H1 (cell line): ENCODE data around the gene NUBP2. TPM values are rescaled to one million over a fixed set of nuclear protein-coding genes. Genes with fewer than 3 reads are reported as not detected.

Source experiments
- CTCF ChIA-PET: fragments of 300-600 bp; sonication (Branson Sonifier 250); formaldehyde crosslinking; loops from one replicate; lab custom pipeline; 2021; ENCODE audit not compliant: partially characterized antibody; lab: Charles Lee
- POLR2A ChIA-PET: fragments of 300-600 bp; sonication (Branson Sonifier 250); formaldehyde crosslinking; loops from one replicate; lab custom pipeline; 2021; ENCODE audit warnings: inconsistent platforms; ENCODE audit not compliant: partially characterized antibody; lab: Charles Lee
- DNase-seq, 2 experiments: peaks; one replicate each; pipeline versions ENCODE4 v3.0.0 to v3.0.0-alpha.2; 2010 to 2022; ENCODE audit warnings: low spot score in 2 of 2, low read depth in 1 of 2, mixed read lengths in 1 of 2
- FAIRE-seq: peaks from 2 replicates; lab custom pipeline; 2011; peaks lifted over from hg19 to GRCh38; lab: Jason Lieb, UNC
- H2AFZ ChIP-seq: 2 replicates; pipeline ENCODE4 v1.8.1; 2012; ENCODE audit warnings: low read length, inconsistent platforms
- H2AK5ac ChIP-seq: 2 replicates; pipeline ENCODE4 v1.6.1; 2013; ENCODE audit warnings: low read depth, low read length
- H2BK120ac ChIP-seq: replicated peaks from 2 replicates; pipeline ENCODE3; 2013; ENCODE audit warnings: low read depth, low read length, inconsistent platforms
- H2BK12ac ChIP-seq: 2 replicates; pipeline ENCODE4 v1.6.1; 2013; ENCODE audit warnings: low read depth, low read length
- H2BK15ac ChIP-seq: 2 replicates; pipeline ENCODE4 v1.6.1; 2013; ENCODE audit warnings: low read length
- H2BK20ac ChIP-seq: 2 replicates; pipeline ENCODE4 v1.6.1; 2013; ENCODE audit warnings: low read length
- H2BK5ac ChIP-seq: 2 replicates; pipeline ENCODE4 v1.6.1; 2013; ENCODE audit warnings: low read depth, low read length
- H3K14ac ChIP-seq: 2 replicates; pipeline ENCODE4 v1.6.1; 2013; ENCODE audit warnings: inconsistent platforms; ENCODE audit not compliant: insufficient read length
- H3K18ac ChIP-seq: 2 replicates; pipeline ENCODE4 v1.6.1; 2013; ENCODE audit warnings: low read length; ENCODE audit errors: extremely low read depth
- H3K23ac ChIP-seq: 2 replicates; pipeline ENCODE4 v1.6.1; 2013; ENCODE audit warnings: inconsistent platforms; ENCODE audit not compliant: insufficient read length
- H3K23me2 ChIP-seq: 2 replicates; pipeline ENCODE4 v1.6.1; 2013; ENCODE audit warnings: low read depth, low read length
- H3K27ac ChIP-seq: 2 replicates; pipeline ENCODE4 v1.6.1; 2011; ENCODE audit warnings: low read depth, low read length, inconsistent platforms
- H3K27me3 ChIP-seq, 4 experiments: replicated peaks in 1 of 4; 1 replicate in 1 of 4; 2 replicates in 3 of 4; pipeline versions ENCODE4 v1.6.1 to v1.8.1; 2011 to 2013; ENCODE audit warnings: low read length in 3 of 4, mild to moderate bottlenecking in 3 of 4, inconsistent platforms in 2 of 4, mixed read lengths in 2 of 4, moderate library complexity in 1 of 4; ENCODE audit not compliant: control insufficient read depth in 3 of 4, insufficient read depth in 3 of 4; ENCODE audit errors: extremely low read depth in 1 of 4
- H3K36me3 ChIP-seq, 4 experiments: 2 replicates each; pipeline versions ENCODE4 v1.6.1 to v1.8.1; 2011 to 2013; ENCODE audit warnings: mild to moderate bottlenecking in 4 of 4, low read length in 3 of 4, moderate library complexity in 2 of 4, control low read depth in 1 of 4, inconsistent platforms in 1 of 4; ENCODE audit not compliant: insufficient read depth in 4 of 4, control insufficient read depth in 2 of 4
- H3K4ac ChIP-seq: replicated peaks from 2 replicates; pipeline ENCODE3; 2013; ENCODE audit warnings: low read length, low read depth, mixed read lengths, inconsistent platforms; ENCODE audit not compliant: insufficient read length
- H3K4me1 ChIP-seq, 4 experiments: replicated peaks in 1 of 4; 1 replicate in 1 of 4; 2 replicates in 3 of 4; pipeline versions ENCODE4 v1.6.1 to v1.8.1; 2011 to 2013; ENCODE audit warnings: low read length in 3 of 4, inconsistent platforms in 2 of 4, mixed read lengths in 1 of 4; ENCODE audit not compliant: insufficient read depth in 4 of 4, control insufficient read depth in 3 of 4
- H3K4me2 ChIP-seq, 2 experiments: 2 replicates each; pipeline versions ENCODE4 v1.6.1 to v1.8.1; 2011 to 2013; ENCODE audit warnings: low read depth in 2 of 2, low read length in 2 of 2, control low read depth in 1 of 2, inconsistent platforms in 1 of 2, mild to moderate bottlenecking in 1 of 2; ENCODE audit not compliant: insufficient read depth in 1 of 2
- H3K4me3 ChIP-seq, 4 experiments: fragments of 200-600, 300-600 bp in 1 of 4; sonication (generic), shearing (Covaris generic), sonication (Bioruptor Twin) in 1 of 4; 2 replicates each; pipeline versions ENCODE4 v1.5.1 to v1.8.1; 2011 to 2016; ENCODE audit warnings: low read length in 4 of 4, low read depth in 3 of 4, control low read depth in 2 of 4, inconsistent platforms in 2 of 4, mild to moderate bottlenecking in 2 of 4, mixed read lengths in 1 of 4, moderate library complexity in 1 of 4; ENCODE audit not compliant: insufficient read depth in 2 of 4; ENCODE audit errors: extremely low read depth in 1 of 4
- H3K56ac ChIP-seq: replicated peaks from 2 replicates; pipeline ENCODE3; 2013; ENCODE audit warnings: low read depth, mild to moderate bottlenecking, mixed read lengths, low read length, inconsistent platforms; ENCODE audit not compliant: insufficient read length
- H3K79me1 ChIP-seq: 2 replicates; pipeline ENCODE4 v1.6.1; 2013; ENCODE audit warnings: low read depth, low read length, control low read depth
- H3K79me2 ChIP-seq, 2 experiments: 2 replicates each; pipeline versions ENCODE4 v1.6.1 to v1.8.1; 2012 to 2013; ENCODE audit warnings: low read length in 2 of 2, mild to moderate bottlenecking in 2 of 2, inconsistent platforms in 1 of 2; ENCODE audit not compliant: insufficient read depth in 2 of 2, control insufficient read depth in 1 of 2
- H3K9ac ChIP-seq, 4 experiments: replicated peaks in 1 of 4; 1 replicate in 1 of 4; 2 replicates in 3 of 4; pipeline versions ENCODE4 v1.6.1 to v1.8.1; 2011 to 2013; ENCODE audit warnings: low read depth in 3 of 4, low read length in 3 of 4, control low read depth in 2 of 4, mild to moderate bottlenecking in 2 of 4, moderate library complexity in 2 of 4, inconsistent platforms in 1 of 4; ENCODE audit errors: extremely low read depth in 1 of 4
- H3K9me3 ChIP-seq, 2 experiments: 2 replicates each; pipeline versions ENCODE4 v1.6.1 to v1.8.1; 2012 to 2013; ENCODE audit warnings: mild to moderate bottlenecking in 2 of 2, moderate library complexity in 2 of 2, control low read depth in 1 of 2, inconsistent platforms in 1 of 2, low read depth in 1 of 2, low read length in 1 of 2, mixed read lengths in 1 of 2; ENCODE audit not compliant: insufficient read depth in 2 of 2
- H4K20me1 ChIP-seq, 2 experiments: replicated peaks in 1 of 2; 2 replicates each; pipeline versions ENCODE3 to v1.8.1; 2011 to 2013; ENCODE audit warnings: inconsistent platforms in 2 of 2, low read length in 2 of 2, mild to moderate bottlenecking in 1 of 2; ENCODE audit not compliant: insufficient read depth in 2 of 2, control insufficient read depth in 1 of 2
- H4K5ac ChIP-seq: 2 replicates; pipeline ENCODE4 v1.6.1; 2013; ENCODE audit warnings: low read length, low read depth, mixed read lengths, inconsistent platforms; ENCODE audit not compliant: insufficient read length
- H4K8ac ChIP-seq: 2 replicates; pipeline ENCODE4 v1.8.0; 2013; ENCODE audit warnings: mild to moderate bottlenecking, moderate library complexity, low read length, inconsistent platforms; ENCODE audit not compliant: insufficient read depth; ENCODE audit errors: extremely low read depth
- H4K91ac ChIP-seq: replicated peaks from 2 replicates; pipeline ENCODE3; 2013; ENCODE audit warnings: low read length, mixed read lengths, inconsistent platforms; ENCODE audit not compliant: insufficient read length
- ASH2L ChIP-seq: fragments of 200-600, 300-600 bp; sonication (generic); IDR thresholded peaks from one replicate; pipeline ENCODE4 v1.7.1; 2017; ENCODE audit warnings: low read length
- CTBP2 ChIP-seq: IDR thresholded peaks from 2 replicates; pipeline ENCODE4 v1.7.0; 2011; ENCODE audit warnings: borderline replicate concordance, mild to moderate bottlenecking, moderate library complexity, mixed read lengths, low read length; ENCODE audit not compliant: insufficient read depth, insufficient read length
- NANOG ChIP-seq: IDR thresholded peaks from 2 replicates; pipeline ENCODE4 v1.6.1; 2011; ENCODE audit warnings: low read length, low read depth, mild to moderate bottlenecking, inconsistent platforms; ENCODE audit not compliant: insufficient read depth, poor library complexity, severe bottlenecking
- POLR2A ChIP-seq, 2 experiments: IDR thresholded peaks; 1 replicate in 1 of 2; 2 replicates in 1 of 2; pipeline ENCODE4 v1.6.1; 2011; ENCODE audit warnings: low read depth in 2 of 2, low read length in 2 of 2, mild to moderate bottlenecking in 2 of 2; ENCODE audit errors: control extremely low read depth in 1 of 2
- RXRA ChIP-seq: IDR thresholded peaks from 2 replicates; pipeline ENCODE4 v1.6.1; 2011; ENCODE audit warnings: low read depth, mild to moderate bottlenecking, low read length, moderate library complexity; ENCODE audit not compliant: insufficient read depth
- SP4 ChIP-seq: IDR thresholded peaks from 2 replicates; pipeline ENCODE4 v1.6.1; 2012; ENCODE audit warnings: low read length, inconsistent platforms
- TAF1 ChIP-seq: IDR thresholded peaks from 2 replicates; pipeline ENCODE4 v1.6.1; 2011; ENCODE audit warnings: mild to moderate bottlenecking, low read depth, low read length
- WGBS, 2 experiments: shearing (Covaris generic) in 1 of 2; methylation state at CpG; one replicate each; pipeline versions ENCODE4 v1.1.6 to v1.1.7; 2013 to 2015; ENCODE audit warnings: low lambda C conversion rate in 2 of 2, mixed read lengths in 2 of 2, inconsistent platforms in 1 of 2, low coverage in 1 of 2, missing lambda C conversion rate in 1 of 2; ENCODE audit not compliant: insufficient replicate concordance in 2 of 2, insufficient coverage in 1 of 2, insufficient read length in 1 of 2; ENCODE audit errors: extremely low coverage in 1 of 2, missing lambda C conversion rate in 1 of 2; 5-methylcytosine and 5-hydroxymethylcytosine counted together
- polyA plus RNA-seq, 7 experiments: library from polyadenylated mRNA; depleted of rRNA in 3 of 7; stranded (reverse) in 5 of 7; unstranded in 2 of 7; fragments of >200 nt in 5 of 7; fragments of 200-250 nt in 2 of 7; gene quantifications; 1 replicate in 5 of 7; 2 replicates in 1 of 7; 4 replicates in 1 of 7; pipeline versions ENCODE4 v1.2.1 to v1.2.3, GENCODE V29; 2011 to 2013; ENCODE audit warnings: missing spikeins in 2 of 7, mixed read lengths in 2 of 7
- total RNA-seq: library from RNA; stranded (reverse); fragmentation: NEBNext Ultra II Directional; extraction: Animal tissue kit (Norgen Biotek cat#: 25700); gene quantifications from 2 replicates; pipeline ENCODE4 v1.2.1, GENCODE V29; 2021
- TF ChIP-seq, protein P1 (sequence below), 3 experiments: IDR thresholded peaks; 1 replicate in 2 of 3; 2 replicates in 1 of 3; pipeline versions ENCODE4 v1.5.1 to v1.6.1; 2011; ENCODE audit warnings: low read length in 3 of 3, mild to moderate bottlenecking in 3 of 3, inconsistent platforms in 2 of 3, low read depth in 1 of 3, moderate library complexity in 1 of 3; ENCODE audit not compliant: insufficient read depth in 1 of 3; ENCODE audit errors: control extremely low read depth in 1 of 3

Gene NUBP2
- total and polyA plus RNA-seq, 2 of the 8 experiments (the other 6 are each of a cell fraction or from before 2014, with no cell fraction given) = 70.3 to 96.9 TPM

GRCh38 chr16:1764971-1765370, 17.8 kb upstream of the NUBP2 start:
- Histone ChIP-seq H3K18ac (no peak overlapping the region), H3K36me3 (peaks cover 3 to 37% (median 7%) of the 10 kb centered on the region in 4 experiments; a peak in 4 of 8 replicates), H3K79me2 (no peaks in the 10 kb centered on the region; a peak in 1 of 4 replicates), H3K56ac (no peak overlapping the region), H3K4ac (no peak overlapping the region), H3K14ac (no peak overlapping the region), H4K8ac (no peak overlapping the region), H2BK20ac (no peak overlapping the region), H3K27ac (no peak overlapping the region), H3K79me1 (no peaks in the 10 kb centered on the region), H3K23ac (no peak overlapping the region), H2BK15ac (no peak overlapping the region), H3K9ac (no peak overlapping the region; a peak in 1 of 7 replicates), H3K4me2 (no peak overlapping the region; a peak in 1 of 4 replicates), H2BK12ac (no peak overlapping the region), H2BK120ac (no peak overlapping the region), H3K9me3 (no peaks in the 10 kb centered on the region; a peak in 1 of 4 replicates), H2BK5ac (no peak overlapping the region), H2AK5ac (no peak overlapping the region), H2AFZ (no peak overlapping the region), H3K23me2 (no peaks in the 10 kb centered on the region; the same call in 1 of the 2 replicates), H4K91ac (no peak overlapping the region), H4K20me1 (peaks cover 1 to 9% of the 10 kb centered on the region in 2 experiments), H3K27me3 (no peaks in the 10 kb centered on the region; a peak in 1 of 7 replicates), H3K4me3 (no peak overlapping the region), H3K4me1 (peaks cover 0 to 17% (median 8%) of the 10 kb centered on the region in 4 experiments; a peak in 5 of 7 replicates), H4K5ac (no peak overlapping the region)
- POLR2A ChIA-PET = interaction anchor here (1.3 to 13.5 kb wide), 6 partner anchors 7 to 269 kb away, joined by 3 to 246 read pairs (median 12); partner anchors contain the start of genes EME2, JPT2, MAPK8IP3 and MRPS34
- DNase-seq (no peak), FAIRE-seq (no peak)
- CTCF ChIA-PET = interaction anchor here (0.8 to 3.3 kb wide), 12 partner anchors 9 to 74 kb away, joined by 3 to 21 read pairs (median 6); partner anchors contain the start of genes EME2, IGFALS, MAPK8IP3 and MRPS34
- 93% methylated on average over 16 of the region's 21 CpGs; no CpG with 5 or more reads in 1 of the 2 experiments for WGBS, 2 experiments
- TF ChIP-seq NANOG (no peak), POLR2A (IDR thresholded peaks at IDR 0.05; ENCODE audit: control extremely low read depth in 1 of 2, low read depth in 2 of 2, low read length in 2 of 2) (no peak), TAF1 (no peak), CTBP2 (no peak), ASH2L (no peak), SP4 (no peak), RXRA (no peak)
- TF ChIP-seq, protein P1, sequence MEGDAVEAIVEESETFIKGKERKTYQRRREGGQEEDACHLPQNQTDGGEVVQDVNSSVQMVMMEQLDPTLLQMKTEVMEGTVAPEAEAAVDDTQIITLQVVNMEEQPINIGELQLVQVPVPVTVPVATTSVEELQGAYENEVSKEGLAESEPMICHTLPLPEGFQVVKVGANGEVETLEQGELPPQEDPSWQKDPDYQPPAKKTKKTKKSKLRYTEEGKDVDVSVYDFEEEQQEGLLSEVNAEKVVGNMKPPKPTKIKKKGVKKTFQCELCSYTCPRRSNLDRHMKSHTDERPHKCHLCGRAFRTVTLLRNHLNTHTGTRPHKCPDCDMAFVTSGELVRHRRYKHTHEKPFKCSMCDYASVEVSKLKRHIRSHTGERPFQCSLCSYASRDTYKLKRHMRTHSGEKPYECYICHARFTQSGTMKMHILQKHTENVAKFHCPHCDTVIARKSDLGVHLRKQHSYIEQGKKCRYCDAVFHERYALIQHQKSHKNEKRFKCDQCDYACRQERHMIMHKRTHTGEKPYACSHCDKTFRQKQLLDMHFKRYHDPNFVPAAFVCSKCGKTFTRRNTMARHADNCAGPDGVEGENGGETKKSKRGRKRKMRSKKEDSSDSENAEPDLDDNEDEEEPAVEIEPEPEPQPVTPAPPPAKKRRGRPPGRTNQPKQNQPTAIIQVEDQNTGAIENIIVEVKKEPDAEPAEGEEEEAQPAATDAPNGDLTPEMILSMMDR (IDR thresholded peaks at IDR 0.05; ENCODE audit: control extremely low read depth in 1 of 3, insufficient read depth in 1 of 3, low read depth in 1 of 3, low read length in 3 of 3) = no peak
